Peyer's patch (tissue), 4 donors: ENCODE measurements around the gene PLXNA4.

Experiments used
- POLR2A ChIP-seq, 2 donors: fragments of 450-650 bp; IDR thresholded peaks; one replicate each; pipeline ENCODE4 v1.5.1; 2017; ENCODE audit warnings: antibody characterized with exemption in 2 of 2, mild to moderate bottlenecking in 2 of 2, moderate library complexity in 2 of 2
- TF ChIP-seq, protein P1 (sequence below), 6 experiments: fragments of 450-650 bp in 4 of 6; fragments of 200-600 bp in 2 of 6; sonication (generic) in 1 of 6; IDR thresholded peaks; one replicate each; pipeline ENCODE4 v1.5.1; 2017 to 2019; ENCODE audit warnings: antibody characterized with exemption in 6 of 6, mild to moderate bottlenecking in 3 of 6, moderate library complexity in 1 of 6

DNA sequence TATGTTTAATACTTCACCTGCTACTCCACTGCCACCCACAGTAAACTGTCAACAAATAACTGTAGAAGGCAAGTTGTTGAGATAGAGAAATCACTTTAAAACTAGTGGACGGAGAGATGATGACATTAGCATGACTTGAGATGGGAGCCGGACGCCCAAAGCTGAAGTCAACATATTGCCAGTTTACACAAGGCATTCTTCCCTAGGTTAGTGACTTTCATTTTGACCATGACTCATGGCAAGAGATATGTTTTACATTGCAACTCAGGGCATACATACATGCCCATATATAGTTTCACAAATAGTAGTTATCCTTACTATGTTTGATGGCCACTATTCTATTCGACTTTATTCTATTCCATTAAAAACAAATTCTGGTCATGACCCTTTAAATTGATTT, 296.6 kb downstream of the PLXNA4 start:
- TF ChIP-seq, protein P1, sequence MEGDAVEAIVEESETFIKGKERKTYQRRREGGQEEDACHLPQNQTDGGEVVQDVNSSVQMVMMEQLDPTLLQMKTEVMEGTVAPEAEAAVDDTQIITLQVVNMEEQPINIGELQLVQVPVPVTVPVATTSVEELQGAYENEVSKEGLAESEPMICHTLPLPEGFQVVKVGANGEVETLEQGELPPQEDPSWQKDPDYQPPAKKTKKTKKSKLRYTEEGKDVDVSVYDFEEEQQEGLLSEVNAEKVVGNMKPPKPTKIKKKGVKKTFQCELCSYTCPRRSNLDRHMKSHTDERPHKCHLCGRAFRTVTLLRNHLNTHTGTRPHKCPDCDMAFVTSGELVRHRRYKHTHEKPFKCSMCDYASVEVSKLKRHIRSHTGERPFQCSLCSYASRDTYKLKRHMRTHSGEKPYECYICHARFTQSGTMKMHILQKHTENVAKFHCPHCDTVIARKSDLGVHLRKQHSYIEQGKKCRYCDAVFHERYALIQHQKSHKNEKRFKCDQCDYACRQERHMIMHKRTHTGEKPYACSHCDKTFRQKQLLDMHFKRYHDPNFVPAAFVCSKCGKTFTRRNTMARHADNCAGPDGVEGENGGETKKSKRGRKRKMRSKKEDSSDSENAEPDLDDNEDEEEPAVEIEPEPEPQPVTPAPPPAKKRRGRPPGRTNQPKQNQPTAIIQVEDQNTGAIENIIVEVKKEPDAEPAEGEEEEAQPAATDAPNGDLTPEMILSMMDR (IDR thresholded peaks at IDR 0.05), result no peak
- TF ChIP-seq POLR2A (IDR thresholded peaks at IDR 0.05), result no peak
